Gastrocnemius medialis (tissue), 4 donors: ENCODE data around the gene BMERB1. TPM values are rescaled to one million over a fixed set of nuclear protein-coding genes. Genes with fewer than 3 reads are reported as not detected.

Source experiments
- ATAC-seq, 2 donors: fragments of 150-250 bp; one replicate each; pipeline ENCODE4 v1.9.1; 2016
- DNase-seq, 2 donors: peaks; one replicate each; pipeline ENCODE4 v3.0.0-alpha.2; 2019
- H3K27ac ChIP-seq, 4 donors: fragments of 200-600 bp; sonication (generic); 1 replicate in 1 of 4; 2 replicates in 3 of 4; pipeline ENCODE4 v1.5.1; 2016 to 2018; ENCODE audit warnings: mild to moderate bottlenecking in 2 of 4, moderate library complexity in 1 of 4
- H3K27me3 ChIP-seq, 3 donors: fragments of 200-600 bp; sonication (generic) in 2 of 3; 1 replicate in 1 of 3; 2 replicates in 2 of 3; pipeline versions ENCODE4 v1.5.1 to v1.6.0; 2016 to 2019; ENCODE audit warnings: mild to moderate bottlenecking in 1 of 3, moderate library complexity in 1 of 3
- H3K36me3 ChIP-seq, 2 donors: fragments of 200-600 bp; sonication (generic) in 1 of 2; one replicate each; pipeline ENCODE4 v1.5.1; 2017 to 2018
- H3K4me1 ChIP-seq, 2 donors: fragments of 200-600 bp; sonication (generic) in 1 of 2; one replicate each; pipeline ENCODE4 v1.5.1; 2016 to 2017; ENCODE audit warnings: mild to moderate bottlenecking in 2 of 2
- H3K4me3 ChIP-seq, 4 donors: fragments of 200-600 bp; sonication (generic) in 3 of 4; 1 replicate in 1 of 4; 2 replicates in 3 of 4; pipeline ENCODE4 v1.5.1; 2016 to 2019; ENCODE audit warnings: mild to moderate bottlenecking in 2 of 4
- H3K9me3 ChIP-seq, 3 donors: fragments of 200-600 bp; sonication (generic) in 2 of 3; 1 replicate in 1 of 3; 2 replicates in 2 of 3; pipeline ENCODE4 v1.5.1; 2016 to 2019
- POLR2A ChIP-seq, 2 donors: fragments of 450-650 bp; IDR thresholded peaks; one replicate each; pipeline ENCODE4 v1.6.1; 2017; ENCODE audit warnings: antibody characterized with exemption in 2 of 2, mild to moderate bottlenecking in 2 of 2, moderate library complexity in 2 of 2
- in situ Hi-C, 4 donors: fragments of 200-750 bp; cut with MboI; loops; one replicate each; pipeline versions ENCODE4 v1.15.0 to v1.8.0; 2017; ENCODE audit warnings: low sequenced_read_pairs in 4 of 4
- intact Hi-C: fragments of 100-400 bp; cut with DNase I; formaldehyde crosslinking; loops from one replicate; pipeline ENCODE4 v1.15.1; 2023; ENCODE audit warnings: low total_unique reads
- total RNA-seq, 4 donors: library from RNA; depleted of rRNA; stranded (reverse); fragments of >200 nt; gene quantifications; one replicate each; pipeline versions ENCODE4 v1.1.0 to v1.2.3, GENCODE V29; 2016
- TF ChIP-seq, protein P1 (sequence below), 5 experiments: fragments of 450-650 bp in 3 of 5; fragments of 200-600 bp in 2 of 5; sonication (generic) in 2 of 5; IDR thresholded peaks in 4 of 5; conservative IDR thresholded peaks in 1 of 5; 1 replicate in 4 of 5; 2 replicates in 1 of 5; pipeline ENCODE4 v1.5.1; 2016 to 2019; ENCODE audit warnings: antibody characterized with exemption in 5 of 5, mild to moderate bottlenecking in 3 of 5, moderate library complexity in 3 of 5

The BMERB1 gene
- total RNA-seq, 4 donors from 2014 or later = 112 to 392 (median 237) TPM

DNA sequence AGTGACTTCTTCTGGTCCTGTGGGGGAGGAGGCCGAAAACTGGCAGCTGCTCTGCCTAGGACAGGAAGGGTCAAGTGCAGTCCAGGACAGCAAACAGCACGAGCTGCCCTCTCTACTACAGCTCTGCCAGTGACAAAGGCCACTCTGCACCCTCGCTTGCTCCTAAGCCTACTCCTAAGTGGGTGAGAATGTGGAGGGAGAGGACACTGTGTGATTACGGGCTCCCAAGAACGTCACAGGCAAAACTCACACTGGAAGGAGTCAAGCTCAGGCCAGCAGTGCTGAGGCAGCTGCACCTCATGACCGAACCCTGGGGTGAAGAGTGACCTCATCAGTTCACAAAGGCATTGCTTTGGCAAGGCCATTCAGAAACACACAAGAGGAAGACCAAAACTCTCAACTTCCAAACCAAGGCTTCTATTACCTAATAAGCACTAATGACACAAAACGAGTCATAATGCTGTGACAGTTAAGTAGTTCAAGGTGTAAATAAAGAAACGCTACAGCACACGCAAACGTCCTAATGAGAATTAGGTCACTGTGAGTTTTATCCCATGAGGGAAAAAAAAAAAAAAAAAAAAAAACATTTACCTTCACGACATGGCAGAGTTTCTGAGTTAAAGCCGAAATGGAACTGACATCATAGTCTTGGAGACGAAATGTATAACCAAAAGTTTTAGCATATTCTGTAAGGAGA lies 173.5 kb downstream of the BMERB1 start:
- ATAC-seq (peak; percentile 87 to 91), DNase-seq (peak; percentile 94 to 97)
- H3K9me3 ChIP-seq = no peaks in the 10 kb centered on the region
- H3K27me3 ChIP-seq = no peaks in the 10 kb centered on the region
- TF ChIP-seq, protein P1, sequence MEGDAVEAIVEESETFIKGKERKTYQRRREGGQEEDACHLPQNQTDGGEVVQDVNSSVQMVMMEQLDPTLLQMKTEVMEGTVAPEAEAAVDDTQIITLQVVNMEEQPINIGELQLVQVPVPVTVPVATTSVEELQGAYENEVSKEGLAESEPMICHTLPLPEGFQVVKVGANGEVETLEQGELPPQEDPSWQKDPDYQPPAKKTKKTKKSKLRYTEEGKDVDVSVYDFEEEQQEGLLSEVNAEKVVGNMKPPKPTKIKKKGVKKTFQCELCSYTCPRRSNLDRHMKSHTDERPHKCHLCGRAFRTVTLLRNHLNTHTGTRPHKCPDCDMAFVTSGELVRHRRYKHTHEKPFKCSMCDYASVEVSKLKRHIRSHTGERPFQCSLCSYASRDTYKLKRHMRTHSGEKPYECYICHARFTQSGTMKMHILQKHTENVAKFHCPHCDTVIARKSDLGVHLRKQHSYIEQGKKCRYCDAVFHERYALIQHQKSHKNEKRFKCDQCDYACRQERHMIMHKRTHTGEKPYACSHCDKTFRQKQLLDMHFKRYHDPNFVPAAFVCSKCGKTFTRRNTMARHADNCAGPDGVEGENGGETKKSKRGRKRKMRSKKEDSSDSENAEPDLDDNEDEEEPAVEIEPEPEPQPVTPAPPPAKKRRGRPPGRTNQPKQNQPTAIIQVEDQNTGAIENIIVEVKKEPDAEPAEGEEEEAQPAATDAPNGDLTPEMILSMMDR (IDR thresholded peaks at IDR 0.05 in 4 of 5, conservative IDR thresholded peaks at IDR 0.05 in 1 of 5) = no peak
- peak; percentile 40 to 67 for TF ChIP-seq POLR2A (IDR thresholded peaks at IDR 0.05)
- intact Hi-C loops = loop anchor here (1.0 to 2.0 kb wide), 4 partner anchors 16 to 203 kb away; no protein-coding TSS in a partner anchor
- H3K27ac ChIP-seq = peak overlapping the region; percentile 81 to 92 (median 89)
- peaks cover 53% of the 10 kb centered on the region in 2 donors for H3K4me1 ChIP-seq
- H3K36me3 ChIP-seq = peaks cover 0 to 30% of the 10 kb centered on the region in 2 donors
- in situ Hi-C loops = loop anchor here in 1 of 4 donors (5.0 kb wide), 1 partner anchor 41 kb away; no protein-coding TSS in a partner anchor
- H3K4me3 ChIP-seq = no peak overlapping the region

DNA sequence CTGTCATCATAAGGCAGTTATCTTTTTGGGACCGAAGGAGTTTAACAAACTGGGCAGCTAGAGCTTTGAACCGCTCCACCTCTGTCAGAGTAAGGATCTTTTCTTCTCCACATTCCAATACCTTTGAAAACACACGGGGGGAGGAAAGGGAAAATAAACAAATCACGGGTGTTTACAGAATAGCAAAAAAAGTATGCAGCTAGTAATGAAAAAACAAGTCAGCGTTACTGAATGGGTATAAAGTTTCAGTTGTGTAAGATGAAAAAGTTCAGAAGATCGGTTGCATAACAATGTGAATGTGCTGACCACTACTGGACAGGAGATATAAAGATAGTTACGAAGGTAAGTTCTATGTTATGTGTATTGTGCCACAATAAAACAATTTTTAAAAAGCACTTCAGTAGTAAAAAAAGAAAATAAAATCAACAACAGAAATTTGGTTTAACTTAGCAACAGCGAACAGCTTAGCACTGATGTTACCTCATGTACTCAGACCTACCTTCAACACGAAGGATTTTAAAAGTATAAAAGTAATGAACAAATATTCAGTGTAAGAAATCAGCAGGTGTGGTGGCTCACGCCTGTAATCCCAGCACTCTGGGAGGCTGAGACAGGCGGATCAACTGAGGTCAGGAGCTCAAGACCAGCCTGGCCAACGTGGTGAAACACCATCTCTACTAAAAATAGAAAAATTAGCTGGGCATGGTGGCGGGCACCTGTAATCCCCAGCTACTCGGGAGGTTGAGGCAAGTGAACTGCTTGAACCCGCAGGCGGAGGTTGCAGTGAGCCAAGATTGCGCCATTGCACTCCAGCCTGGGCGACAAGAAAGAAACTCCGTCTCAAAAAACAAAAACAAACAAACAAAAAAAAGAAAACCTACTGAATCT lies 174.3 kb downstream of the BMERB1 start:
- DNase-seq (no peak), ATAC-seq (peak; percentile 64 to 74)
- intact Hi-C loops (loop anchor here (2.0 kb wide), 1 partner anchor 204 kb away; no protein-coding TSS in a partner anchor), in situ Hi-C loops (loop anchor here in 1 of 4 donors (5.0 kb wide), 1 partner anchor 41 kb away; no protein-coding TSS in a partner anchor)
- H3K9me3 ChIP-seq = no peaks in the 10 kb centered on the region
- peaks cover 0 to 23% of the 10 kb centered on the region in 2 donors for H3K36me3 ChIP-seq
- peak overlapping the region; percentile 81 to 92 (median 89) for H3K27ac ChIP-seq
- no peak for TF ChIP-seq POLR2A (IDR thresholded peaks at IDR 0.05)
- TF ChIP-seq, protein P1 (IDR thresholded peaks at IDR 0.05 in 4 of 5, conservative IDR thresholded peaks at IDR 0.05 in 1 of 5) = no peak
- no peaks in the 10 kb centered on the region for H3K27me3 ChIP-seq
- H3K4me3 ChIP-seq = no peak overlapping the region
- peaks cover 56 to 58% of the 10 kb centered on the region in 2 donors for H3K4me1 ChIP-seq

DNA sequence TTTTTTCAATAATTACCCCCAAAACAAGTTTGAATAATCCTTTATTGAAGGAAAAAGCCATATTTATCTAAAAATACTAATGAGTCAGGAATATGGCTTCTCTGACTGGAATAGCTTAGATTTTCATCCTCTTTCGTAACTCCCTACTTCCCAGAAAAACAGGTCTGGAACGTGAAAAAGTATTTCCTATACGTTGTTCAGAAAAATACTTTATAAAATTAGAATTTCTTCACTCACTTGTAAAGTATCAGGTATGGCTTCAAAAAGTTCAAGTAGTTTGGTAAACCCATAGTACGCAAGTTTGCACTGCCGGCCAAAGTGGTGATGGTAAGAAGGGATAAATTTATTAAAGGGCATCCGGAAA lies 174.9 kb downstream of the BMERB1 start:
- H3K4me3 ChIP-seq = no peak overlapping the region
- H3K27me3 ChIP-seq = no peaks in the 10 kb centered on the region
- H3K27ac ChIP-seq = peak overlapping the region; percentile 81 to 92 (median 89)
- TF ChIP-seq, protein P1 (IDR thresholded peaks at IDR 0.05 in 4 of 5, conservative IDR thresholded peaks at IDR 0.05 in 1 of 5) = no peak
- TF ChIP-seq POLR2A (IDR thresholded peaks at IDR 0.05) = no peak
- ATAC-seq = no peak
- in situ Hi-C loops = loop anchor here in 1 of 4 donors (5.0 kb wide), 1 partner anchor 42 kb away; no protein-coding TSS in a partner anchor
- H3K36me3 ChIP-seq = peaks cover 0 to 20% of the 10 kb centered on the region in 2 donors
- no peaks in the 10 kb centered on the region for H3K9me3 ChIP-seq
- peaks cover 56 to 58% of the 10 kb centered on the region in 2 donors for H3K4me1 ChIP-seq
- intact Hi-C loops = loop anchor here (2.0 kb wide), 1 partner anchor 204 kb away; no protein-coding TSS in a partner anchor
- DNase-seq = no peak

DNA sequence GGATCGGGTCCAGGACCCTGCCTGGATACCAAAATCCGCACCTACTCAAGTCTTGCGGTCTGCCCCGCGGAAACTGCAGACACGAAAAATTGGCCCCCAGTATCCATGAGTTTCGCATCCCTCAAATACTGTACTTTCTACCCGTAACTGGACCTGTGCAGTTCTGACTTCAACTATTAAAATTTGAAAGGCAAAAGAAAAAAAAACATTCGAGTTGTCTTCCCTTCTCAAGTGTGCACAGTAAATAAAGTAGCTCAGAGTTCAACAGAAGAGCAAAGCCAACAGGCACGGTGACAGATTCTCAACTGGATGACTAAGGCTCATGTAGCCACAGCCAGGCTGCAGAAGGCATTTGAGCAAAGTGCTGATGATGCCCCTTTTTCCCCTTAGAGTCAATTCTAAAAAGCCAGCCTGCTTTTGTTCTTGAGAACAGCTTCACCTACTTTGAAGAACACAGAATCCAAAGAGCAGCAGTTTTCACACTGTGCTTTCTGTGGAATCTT lies 176.0 kb downstream of the BMERB1 start:
- DNase-seq = peak in 1 of 2 donors; percentile 58
- intact Hi-C loops = no loop called here
- in situ Hi-C loops = no loop called here
- peak in 1 of 2 donors; percentile 24 for ATAC-seq
- peaks cover 50 to 58% of the 10 kb centered on the region in 2 donors for H3K4me1 ChIP-seq
- H3K36me3 ChIP-seq = peaks cover 1 to 28% of the 10 kb centered on the region in 2 donors
- peak overlapping the region; percentile 81 to 92 (median 89) for H3K27ac ChIP-seq
- H3K27me3 ChIP-seq = no peaks in the 10 kb centered on the region
- TF ChIP-seq POLR2A (IDR thresholded peaks at IDR 0.05) = no peak
- TF ChIP-seq, protein P1 (IDR thresholded peaks at IDR 0.05 in 4 of 5, conservative IDR thresholded peaks at IDR 0.05 in 1 of 5) = no peak
- H3K9me3 ChIP-seq = no peaks in the 10 kb centered on the region
- H3K4me3 ChIP-seq = no peak overlapping the region
